Mesothelial cell of epicardium (in vitro differentiated cells): ENCODE measurements around the gene FAM83D. TPM values are rescaled to one million over a fixed set of nuclear protein-coding genes. Genes with fewer than 3 reads are reported as not detected.

ENCODE experiments used
- DNase-seq, 2 experiments: peaks; one replicate each; pipeline ENCODE4 v3.0.0; 2021; ENCODE audit warnings: low spot score in 2 of 2; ENCODE audit not compliant: unreplicated experiment in 2 of 2
- H3K27ac Mint-ChIP-seq: 2 replicates; pipeline ENCODE4 v1.8.0; 2021; ENCODE audit warnings: mixed read lengths
- H3K27me3 Mint-ChIP-seq: 2 replicates; pipeline ENCODE4 v1.8.0; 2021; ENCODE audit warnings: low read depth, mixed read lengths
- H3K36me3 Mint-ChIP-seq: 2 replicates; pipeline ENCODE4 v1.8.0; 2021; ENCODE audit warnings: mixed read lengths
- H3K4me1 Mint-ChIP-seq: 2 replicates; pipeline ENCODE4 v1.8.0; 2021; ENCODE audit warnings: mixed read lengths
- H3K4me3 Mint-ChIP-seq: 2 replicates; pipeline ENCODE4 v1.8.0; 2021; ENCODE audit warnings: mild to moderate bottlenecking, moderate library complexity, mixed read lengths
- H3K9me3 Mint-ChIP-seq: 2 replicates; pipeline ENCODE4 v1.8.0; 2021; ENCODE audit warnings: mixed read lengths
- CTCF ChIP-seq: fragments of 200-600 bp; sonication (generic); IDR thresholded peaks from one replicate; pipeline ENCODE4 v1.5.0; 2021; ENCODE audit warnings: antibody characterized with exemption; ENCODE audit not compliant: unreplicated experiment
- total RNA-seq: library from RNA; stranded (reverse); gene quantifications from 3 replicates; pipeline ENCODE4 v1.2.1, GENCODE V29; 2021

FAM83D gene
- total RNA-seq, 1 donor from 2014 or later: 11.5 TPM

- TF ChIP-seq CTCF: no peak
- no peak overlapping the region for H3K27ac Mint-ChIP-seq
- H3K36me3 Mint-ChIP-seq: peaks cover 8% of the 10 kb centered on the region
- no peaks in the 10 kb centered on the region for H3K9me3 Mint-ChIP-seq
- no peak overlapping the region for H3K4me3 Mint-ChIP-seq
- no peak for DNase-seq
- H3K27me3 Mint-ChIP-seq: no peaks in the 10 kb centered on the region
- no peaks in the 10 kb centered on the region for H3K4me1 Mint-ChIP-seq
Measured at GRCh38 chr20:38969708-38970107, 43.5 kb downstream of the FAM83D start.

- TF ChIP-seq CTCF: no peak
- no peaks in the 10 kb centered on the region for H3K27me3 Mint-ChIP-seq
- no peak for DNase-seq
- no peaks in the 10 kb centered on the region for H3K9me3 Mint-ChIP-seq
- H3K27ac Mint-ChIP-seq: no peak overlapping the region
- no peaks in the 10 kb centered on the region for H3K4me1 Mint-ChIP-seq
- H3K4me3 Mint-ChIP-seq: no peak overlapping the region
- H3K36me3 Mint-ChIP-seq: peaks cover 6% of the 10 kb centered on the region
Measured at GRCh38 chr20:38970302-38970701, 44.1 kb downstream of the FAM83D start.

GRCh38 chr20:38973107-38973506 is 46.9 kb downstream of the FAM83D start:
- H3K9me3 Mint-ChIP-seq: no peaks in the 10 kb centered on the region
- no peak overlapping the region for H3K27ac Mint-ChIP-seq
- no peak for TF ChIP-seq CTCF
- no peaks in the 10 kb centered on the region for H3K4me1 Mint-ChIP-seq
- DNase-seq: no peak
- peaks cover 6% of the 10 kb centered on the region for H3K36me3 Mint-ChIP-seq
- no peaks in the 10 kb centered on the region for H3K27me3 Mint-ChIP-seq
- H3K4me3 Mint-ChIP-seq: no peak overlapping the region

- TF ChIP-seq CTCF: no peak
- no peak for DNase-seq
- no peak overlapping the region for H3K27ac Mint-ChIP-seq
Measured at GRCh38 chr20:38973645-38974044, 47.4 kb downstream of the FAM83D start.

GRCh38 chr20:38975539-38976120 is 49.4 kb downstream of the FAM83D start:
- Mint-ChIP-seq H3K27ac (no peak overlapping the region), H3K9me3 (no peaks in the 10 kb centered on the region), H3K4me3 (no peak overlapping the region), H3K36me3 (peaks cover 6% of the 10 kb centered on the region), H3K27me3 (no peaks in the 10 kb centered on the region), H3K4me1 (no peaks in the 10 kb centered on the region)
- DNase-seq: no peak
- TF ChIP-seq CTCF: no peak

More at GRCh38 chr20:38973645-38974044, 47.4 kb downstream of the FAM83D start:
- no peaks in the 10 kb centered on the region for H3K4me1 Mint-ChIP-seq
- H3K9me3 Mint-ChIP-seq: no peaks in the 10 kb centered on the region
- H3K4me3 Mint-ChIP-seq: no peak overlapping the region
- no peaks in the 10 kb centered on the region for H3K27me3 Mint-ChIP-seq
- H3K36me3 Mint-ChIP-seq: peaks cover 6% of the 10 kb centered on the region

- peaks cover 6% of the 10 kb centered on the region for H3K4me1 Mint-ChIP-seq
- no peak overlapping the region for H3K27ac Mint-ChIP-seq
- no peak for DNase-seq
- TF ChIP-seq CTCF: no peak
- H3K36me3 Mint-ChIP-seq: peaks cover 9% of the 10 kb centered on the region
- no peaks in the 10 kb centered on the region for H3K9me3 Mint-ChIP-seq
- H3K27me3 Mint-ChIP-seq: no peaks in the 10 kb centered on the region
- no peak overlapping the region for H3K4me3 Mint-ChIP-seq
Measured at GRCh38 chr20:38979434-38979833, 53.2 kb downstream of the FAM83D start.
